Measurements from ENCODE around the gene PRKN.

GRCh38 chr6:161716176-161716575, 1011.4 kb downstream of the PRKN start:
- TF ChIP-seq EZH2 (IDR thresholded peaks at IDR 0.05) = no peak
- TF ChIP-seq CTCF (IDR thresholded peaks at IDR 0.05) = no peak
- TF ChIP-seq EZH2phosphoT487 (IDR thresholded peaks at IDR 0.05) = no peak

Measured in neural progenitor cell (in vitro differentiated cells).